Measurements from ENCODE around the gene ATAD2B.

GRCh38 chr2:23772056-23772455, 154.9 kb downstream of the ATAD2B start:
- TF ChIP-seq CTCF (conservative IDR thresholded peaks at IDR 0.05; ENCODE audit: low read depth, low read length) = no peak
- TF ChIP-seq EZH2 (IDR thresholded peaks at IDR 0.05; ENCODE audit: borderline replicate concordance, low read depth, low read length, poor library complexity, severe bottlenecking) = no peak

All from A673 (cell line).